ENCODE data around the gene CCNQ. TPM values are rescaled to one million over a fixed set of nuclear protein-coding genes. Genes with fewer than 3 reads are reported as not detected.
A peak's percentile ranks its signal among the peaks of the same experiment; 100 is the strongest.

Gene CCNQ
- total RNA-seq, 1 experiment from 2014 or later, result 73.2 TPM

DNA sequence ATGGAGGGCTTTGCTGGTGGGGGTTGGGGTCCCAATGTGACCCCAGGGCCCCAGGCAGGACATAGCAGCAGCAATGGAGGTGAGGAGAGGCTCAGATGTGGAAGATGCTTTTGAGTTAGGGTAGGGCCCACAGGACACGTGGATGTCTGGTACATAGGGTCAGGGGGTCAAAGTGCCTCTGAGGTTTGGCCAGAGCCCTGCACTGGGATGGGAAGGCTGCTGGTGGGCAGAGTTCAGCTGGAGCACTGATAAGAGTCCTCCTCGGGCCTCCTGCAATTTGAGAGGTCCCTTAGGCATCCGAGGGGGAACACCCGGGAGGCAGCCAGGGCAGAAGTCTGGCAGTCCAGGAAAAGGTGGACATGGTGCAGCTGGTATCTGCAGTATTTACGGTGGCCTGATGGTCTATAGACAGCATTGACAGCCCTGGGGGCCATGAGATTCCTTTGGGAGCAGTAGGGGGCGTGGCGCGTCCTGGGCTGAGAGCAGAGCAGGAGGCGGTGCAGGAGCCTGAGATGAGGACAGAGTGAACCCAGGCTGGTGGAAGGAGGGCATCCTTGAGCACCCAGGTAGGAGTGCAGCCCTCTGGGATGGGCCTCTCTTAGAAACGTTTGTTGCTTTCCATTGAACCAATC is 22.6 kb downstream of the CCNQ start:
- no peaks in the 10 kb centered on the region for H3K36me3 ChIP-seq
- no peaks in the 10 kb centered on the region for H3K27me3 ChIP-seq
- DNase-seq, result no peak
- H3K9me3 ChIP-seq, result no peaks in the 10 kb centered on the region
- H3K4me3 ChIP-seq, result no peak overlapping the region

DNA sequence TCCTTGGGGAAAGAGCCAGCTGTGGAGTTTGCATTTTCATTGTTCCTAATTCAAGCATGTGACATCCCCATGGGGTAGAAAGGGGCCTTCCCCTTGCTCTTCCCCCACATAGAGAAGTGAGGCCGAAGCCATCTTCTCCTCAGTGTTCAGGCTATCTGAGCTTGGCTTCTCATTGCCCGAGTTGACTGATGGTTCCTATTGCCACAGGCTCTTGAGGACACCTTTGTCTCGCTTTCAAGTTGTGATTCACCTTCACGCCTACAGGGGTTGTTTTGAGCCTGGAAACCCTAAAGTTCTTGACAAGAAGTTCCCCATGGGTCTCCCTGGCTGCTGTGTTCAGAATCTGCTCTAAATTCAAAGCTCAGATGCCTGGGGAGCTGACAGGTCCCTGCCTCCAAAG is 25.0 kb downstream of the CCNQ start:
- Histone ChIP-seq H3K4me3 (no peak overlapping the region), H3K9me3 (no peaks in the 10 kb centered on the region), H3K36me3 (no peaks in the 10 kb centered on the region), H3K27me3 (no peaks in the 10 kb centered on the region)
- no peak for DNase-seq

DNA sequence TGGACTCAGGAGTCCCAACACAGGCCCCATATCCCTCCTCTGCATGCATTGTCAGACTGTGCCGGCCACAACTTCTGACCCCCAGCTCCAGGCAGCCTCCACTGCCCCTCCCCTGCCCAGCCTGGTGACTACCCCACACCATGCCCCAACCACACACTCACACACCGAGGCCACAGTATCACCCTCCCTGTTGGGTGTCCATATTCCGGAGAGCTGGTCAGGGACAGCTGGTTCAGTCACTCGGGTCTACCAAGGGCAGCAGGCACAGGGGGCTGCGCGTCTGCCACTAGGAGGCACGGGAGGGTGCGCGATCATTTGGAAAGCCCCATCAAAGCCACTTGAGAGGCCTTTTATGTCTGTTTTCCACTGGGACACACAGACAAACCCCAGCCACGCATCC is 26.3 kb downstream of the CCNQ start:
- Histone ChIP-seq H3K36me3 (no peaks in the 10 kb centered on the region), H3K4me3 (no peak overlapping the region), H3K27me3 (no peaks in the 10 kb centered on the region), H3K9me3 (no peaks in the 10 kb centered on the region)
- DNase-seq, result no peak

DNA sequence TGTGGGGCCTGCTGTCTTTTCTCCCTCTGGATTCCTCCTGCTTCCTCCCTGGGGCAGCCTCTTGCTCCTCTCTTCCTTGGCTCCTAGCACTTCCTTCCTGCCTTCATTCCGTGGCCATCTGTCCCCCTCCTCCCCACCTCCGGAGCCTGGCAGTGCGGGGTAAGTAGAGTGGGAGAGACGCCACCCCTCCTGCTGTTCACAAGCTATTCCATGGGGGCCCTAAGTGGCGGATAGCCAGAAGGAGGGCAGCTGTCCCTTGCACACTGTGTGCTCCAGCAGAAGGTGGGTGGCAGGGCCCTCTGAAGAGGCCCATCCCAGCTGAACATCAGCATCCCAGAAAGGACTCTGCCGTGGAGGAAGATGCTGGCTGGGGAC is 27.4 kb downstream of the CCNQ start:
- DNase-seq, result no peak
- Histone ChIP-seq H3K36me3 (no peaks in the 10 kb centered on the region), H3K4me3 (no peak overlapping the region), H3K9me3 (no peaks in the 10 kb centered on the region), H3K27me3 (no peaks in the 10 kb centered on the region)

DNA sequence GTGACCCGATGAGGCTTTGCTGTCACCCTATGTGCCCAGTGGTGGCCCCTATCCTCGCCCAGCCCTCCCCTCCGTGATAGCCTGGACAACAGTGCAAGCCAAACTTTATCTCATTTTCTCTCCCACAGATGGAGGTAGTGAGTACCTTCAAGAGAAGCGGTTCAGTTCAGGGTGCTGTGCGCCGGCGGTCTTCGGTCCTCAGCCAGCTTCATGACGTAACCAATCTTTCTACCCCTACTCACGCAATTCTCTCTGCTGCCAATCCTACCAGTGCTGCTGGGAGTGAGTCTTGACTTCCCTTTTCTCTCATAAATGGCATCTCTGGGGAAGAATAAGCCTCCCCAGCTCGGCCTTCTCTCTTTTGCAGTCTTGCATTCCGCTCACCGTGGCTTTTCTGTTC is 29.5 kb downstream of the CCNQ start:
- no peak for DNase-seq
- no peaks in the 10 kb centered on the region for H3K27me3 ChIP-seq
- no peaks in the 10 kb centered on the region for H3K36me3 ChIP-seq
- no peak overlapping the region for H3K4me3 ChIP-seq
- H3K9me3 ChIP-seq, result no peaks in the 10 kb centered on the region

DNA sequence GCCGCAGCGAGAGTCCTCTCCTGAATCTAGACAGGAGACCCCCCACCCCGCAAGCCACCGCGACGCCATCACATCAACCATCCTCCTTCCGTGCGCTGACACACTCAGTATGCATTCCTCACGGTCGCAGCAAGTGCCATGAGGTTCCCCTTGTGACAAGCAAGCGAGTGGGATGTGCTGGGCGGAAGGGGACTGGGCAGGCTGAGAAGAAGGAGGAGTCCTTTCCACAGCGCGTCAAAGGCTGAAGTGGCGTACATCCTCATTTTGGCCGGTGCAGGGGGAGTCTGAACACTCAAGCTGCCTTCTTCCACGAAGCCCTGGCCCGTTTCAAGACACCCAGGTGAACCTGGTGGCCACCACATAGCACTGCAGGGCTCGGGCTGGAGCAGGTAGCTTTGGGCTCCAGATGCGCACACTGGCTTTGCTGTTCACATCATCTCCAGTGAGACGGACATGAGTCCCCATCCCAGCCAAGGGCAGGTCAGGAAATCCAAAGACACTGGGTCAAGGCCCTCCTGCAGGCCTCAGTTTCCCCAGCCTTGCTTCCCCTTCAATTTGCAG is 30.4 kb downstream of the CCNQ start:
- Histone ChIP-seq H3K36me3 (no peaks in the 10 kb centered on the region), H3K27me3 (no peaks in the 10 kb centered on the region), H3K4me3 (no peak overlapping the region), H3K9me3 (no peaks in the 10 kb centered on the region)
- no peak for DNase-seq

DNA sequence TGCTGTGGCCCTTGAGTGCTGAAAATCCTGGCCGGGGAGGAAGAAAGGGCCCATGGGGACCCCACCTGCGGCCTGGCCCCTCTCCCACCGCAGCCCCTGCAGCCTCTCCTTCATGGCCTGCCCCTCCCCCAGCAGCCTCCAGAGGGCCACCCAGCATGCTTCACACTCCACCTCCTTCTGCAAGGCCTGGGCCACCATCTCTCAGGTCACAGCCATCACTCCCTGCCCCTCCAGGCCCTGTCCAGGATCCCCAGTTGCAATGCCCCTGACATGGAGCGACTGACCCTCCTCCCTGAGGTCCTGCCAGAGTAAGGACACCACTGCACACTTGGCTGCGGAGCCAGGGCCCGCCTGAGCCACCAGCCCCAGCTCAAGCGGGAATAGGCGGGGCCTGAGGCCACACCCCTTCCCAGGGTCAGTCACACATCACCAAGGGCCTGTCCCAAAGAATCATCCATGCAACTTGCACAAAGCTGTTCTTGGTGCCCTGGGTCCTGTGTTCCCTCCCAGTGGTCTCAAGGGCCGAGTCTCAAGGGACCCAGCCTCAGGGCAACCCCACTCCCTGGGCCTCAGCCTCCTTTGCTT is 32.9 kb downstream of the CCNQ start:
- Histone ChIP-seq H3K4me3 (no peak overlapping the region), H3K36me3 (no peaks in the 10 kb centered on the region), H3K27me3 (no peaks in the 10 kb centered on the region), H3K9me3 (no peaks in the 10 kb centered on the region)
- no peak for DNase-seq

DNA sequence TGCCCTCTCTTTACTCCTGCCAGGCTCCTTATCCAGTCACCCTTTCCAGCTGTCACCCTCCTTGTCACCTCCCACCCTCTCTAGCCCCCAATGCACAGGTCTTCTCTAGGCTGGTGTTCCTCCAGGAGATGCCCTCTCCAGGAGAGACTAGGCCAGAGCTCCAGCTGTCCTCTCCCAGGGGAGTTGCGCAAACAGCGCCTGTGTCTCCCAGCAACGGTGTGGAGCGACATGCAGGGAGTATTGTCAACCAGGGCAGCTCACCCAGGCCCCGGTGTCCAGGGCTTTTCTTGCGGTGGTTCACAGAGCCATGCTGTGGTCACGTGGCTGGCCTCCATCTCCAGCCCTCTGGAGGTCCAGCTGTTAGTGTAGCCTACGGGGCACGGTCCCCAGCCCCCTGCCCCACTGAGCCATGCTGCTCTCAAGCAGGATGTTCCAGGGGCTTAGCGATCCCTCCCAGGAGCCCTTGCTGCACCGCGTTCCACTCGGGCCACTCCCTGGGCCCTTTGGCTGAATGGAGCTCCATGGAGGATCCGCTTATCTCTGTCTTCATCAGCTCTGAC is 34.8 kb downstream of the CCNQ start:
- H3K9me3 ChIP-seq, result no peaks in the 10 kb centered on the region
- no peaks in the 10 kb centered on the region for H3K36me3 ChIP-seq
- no peak for DNase-seq
- H3K4me3 ChIP-seq, result no peak overlapping the region
- H3K27me3 ChIP-seq, result no peaks in the 10 kb centered on the region

DNA sequence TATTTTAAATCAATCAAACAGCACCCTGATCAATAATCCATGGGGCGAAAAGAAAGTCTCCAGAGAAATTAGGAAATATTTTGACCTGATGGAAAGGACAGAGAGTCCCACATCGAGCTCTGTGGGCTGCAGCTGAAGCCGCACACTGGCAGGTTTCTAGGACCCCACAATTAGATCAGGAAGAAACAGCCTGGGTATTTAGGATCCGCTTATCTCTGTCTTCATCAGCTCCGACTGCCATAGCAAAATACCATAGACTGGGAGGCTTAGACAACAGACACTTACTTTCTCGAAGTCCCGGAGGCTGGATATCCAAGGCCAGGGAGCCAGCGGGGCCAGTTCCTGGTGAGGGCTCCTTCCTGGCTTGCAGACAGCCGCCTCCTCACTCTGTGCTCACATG is 36.4 kb downstream of the CCNQ start:
- no peak for DNase-seq
- Histone ChIP-seq H3K9me3 (no peaks in the 10 kb centered on the region), H3K4me3 (no peak overlapping the region), H3K27me3 (no peaks in the 10 kb centered on the region), H3K36me3 (no peaks in the 10 kb centered on the region)

DNA sequence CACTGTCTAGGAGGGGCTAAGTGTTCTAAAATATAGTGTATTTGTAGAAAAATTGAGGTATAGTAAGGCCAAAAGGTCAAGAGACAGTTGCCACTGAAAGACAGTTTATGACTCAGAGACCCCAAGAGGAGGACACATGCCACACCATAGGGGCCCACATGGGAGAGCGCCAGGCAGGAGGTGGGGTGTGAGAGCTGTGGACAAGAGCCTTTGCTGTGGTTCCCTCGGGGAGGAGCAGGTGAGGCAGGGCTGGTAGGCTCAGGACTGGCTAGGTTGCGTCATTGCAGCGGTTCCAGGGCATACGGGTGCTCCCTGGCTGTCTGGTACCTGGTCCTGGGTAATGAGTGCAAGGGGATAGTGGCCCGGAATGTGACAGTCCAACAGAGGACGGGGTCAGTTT is 37.6 kb downstream of the CCNQ start:
- no peak for DNase-seq
- Histone ChIP-seq H3K27me3 (no peaks in the 10 kb centered on the region), H3K36me3 (no peaks in the 10 kb centered on the region), H3K9me3 (no peaks in the 10 kb centered on the region), H3K4me3 (no peak overlapping the region)

DNA sequence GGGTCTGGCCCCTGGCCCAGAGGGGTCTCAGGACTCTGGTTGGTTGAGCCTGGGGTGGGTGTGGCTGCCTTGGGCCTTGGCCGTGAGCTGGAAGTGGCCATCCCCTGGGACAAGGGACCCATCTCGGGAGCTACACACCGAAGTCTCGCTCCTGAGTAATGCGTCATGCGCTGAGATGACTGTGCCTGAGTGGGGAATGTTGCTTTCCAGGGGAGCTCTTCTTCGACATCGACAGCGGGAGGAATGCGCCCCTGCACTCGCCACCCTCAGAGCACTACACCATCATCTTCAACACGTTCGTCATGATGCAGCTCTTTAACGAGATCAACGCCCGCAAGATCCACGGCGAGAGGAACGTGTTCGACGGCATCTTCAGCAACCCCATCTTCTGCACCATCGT is 38.5 kb downstream of the CCNQ start:
- DNase-seq, result no peak
- Histone ChIP-seq H3K9me3 (no peaks in the 10 kb centered on the region), H3K36me3 (no peaks in the 10 kb centered on the region), H3K27me3 (no peaks in the 10 kb centered on the region), H3K4me3 (no peak overlapping the region)

DNA sequence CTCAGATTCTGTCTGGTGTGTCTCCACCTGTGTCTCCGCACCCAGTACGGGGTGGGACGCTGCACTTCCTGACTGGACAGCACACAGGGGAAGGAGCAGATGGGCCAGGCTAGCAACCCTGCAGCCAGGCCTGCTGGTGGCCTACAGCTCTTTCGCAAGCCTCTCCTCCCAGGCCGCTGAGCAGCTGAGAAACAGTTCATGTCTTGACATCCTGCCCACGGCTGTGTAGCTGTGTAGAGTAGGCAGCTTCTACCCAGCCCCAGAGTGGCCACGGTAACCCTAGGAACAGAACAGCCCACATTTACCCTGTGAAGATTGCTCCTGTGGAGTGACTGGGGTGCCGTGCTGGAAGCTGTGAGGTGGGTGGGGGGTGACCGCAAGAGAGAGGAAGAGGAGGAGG is 38.9 kb downstream of the CCNQ start:
- Histone ChIP-seq H3K4me3 (no peak overlapping the region), H3K36me3 (no peaks in the 10 kb centered on the region), H3K9me3 (no peaks in the 10 kb centered on the region), H3K27me3 (no peaks in the 10 kb centered on the region)
- no peak for DNase-seq

DNA sequence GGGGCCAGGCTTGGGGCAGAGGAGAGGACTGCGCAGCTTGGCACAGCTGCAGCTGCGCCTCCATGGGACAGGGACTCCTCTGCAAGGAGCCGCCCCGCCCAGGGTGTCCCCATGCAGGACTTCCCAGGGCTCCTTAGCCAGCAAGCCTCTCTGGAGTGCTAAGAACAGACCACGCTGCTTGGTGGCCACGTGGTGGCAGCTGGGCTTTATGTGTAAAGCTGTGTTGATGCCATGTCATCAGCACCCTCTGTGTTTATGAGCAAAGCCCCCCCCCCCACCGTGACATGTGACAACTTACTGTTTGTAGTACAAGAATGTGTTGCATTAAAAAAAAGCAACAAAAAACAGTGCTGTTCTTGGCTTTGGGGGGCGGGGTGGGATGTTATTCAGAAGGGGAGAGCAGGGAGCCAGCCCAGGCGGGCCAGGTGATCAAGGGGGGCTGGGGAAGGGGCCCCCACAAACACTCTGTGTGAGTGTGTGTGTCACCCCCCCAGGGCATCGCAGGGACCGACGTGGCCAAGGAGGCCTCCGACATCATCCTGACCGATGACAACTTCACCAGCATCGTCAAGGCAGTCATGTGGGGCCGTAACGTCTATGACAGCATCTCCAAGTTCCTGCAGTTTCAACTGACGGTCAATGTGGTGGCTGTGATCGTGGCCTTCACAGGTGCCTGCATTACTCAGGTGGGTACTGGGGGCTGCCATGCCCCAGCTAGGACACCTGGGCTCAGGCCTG is 41.2 kb downstream of the CCNQ start:
- Histone ChIP-seq H3K9me3 (no peaks in the 10 kb centered on the region), H3K4me3 (no peak overlapping the region), H3K36me3 (no peaks in the 10 kb centered on the region), H3K27me3 (no peaks in the 10 kb centered on the region)
- DNase-seq, result no peak

DNA sequence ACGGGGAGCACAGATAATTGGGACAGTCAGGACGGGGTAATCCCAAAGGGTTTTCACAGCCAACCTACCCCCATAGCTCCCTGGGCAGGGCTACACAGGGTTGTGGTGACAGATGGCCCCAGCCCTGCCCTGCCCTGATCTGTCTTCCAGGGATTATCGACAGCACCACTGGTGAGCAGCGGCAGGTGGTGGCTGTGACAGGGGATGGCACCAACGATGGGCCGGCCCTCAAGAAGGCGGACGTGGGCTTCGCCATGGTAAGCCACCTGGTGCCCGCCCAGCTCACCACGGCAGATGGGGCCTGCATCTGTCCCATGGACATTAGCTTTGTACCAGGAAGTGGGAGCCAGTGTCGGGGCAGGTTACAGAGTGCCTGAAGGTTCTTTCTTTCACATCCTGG is 42.2 kb downstream of the CCNQ start:
- no peaks in the 10 kb centered on the region for H3K9me3 ChIP-seq
- DNase-seq, result no peak
- no peaks in the 10 kb centered on the region for H3K27me3 ChIP-seq
- no peak overlapping the region for H3K4me3 ChIP-seq
- no peaks in the 10 kb centered on the region for H3K36me3 ChIP-seq

DNA sequence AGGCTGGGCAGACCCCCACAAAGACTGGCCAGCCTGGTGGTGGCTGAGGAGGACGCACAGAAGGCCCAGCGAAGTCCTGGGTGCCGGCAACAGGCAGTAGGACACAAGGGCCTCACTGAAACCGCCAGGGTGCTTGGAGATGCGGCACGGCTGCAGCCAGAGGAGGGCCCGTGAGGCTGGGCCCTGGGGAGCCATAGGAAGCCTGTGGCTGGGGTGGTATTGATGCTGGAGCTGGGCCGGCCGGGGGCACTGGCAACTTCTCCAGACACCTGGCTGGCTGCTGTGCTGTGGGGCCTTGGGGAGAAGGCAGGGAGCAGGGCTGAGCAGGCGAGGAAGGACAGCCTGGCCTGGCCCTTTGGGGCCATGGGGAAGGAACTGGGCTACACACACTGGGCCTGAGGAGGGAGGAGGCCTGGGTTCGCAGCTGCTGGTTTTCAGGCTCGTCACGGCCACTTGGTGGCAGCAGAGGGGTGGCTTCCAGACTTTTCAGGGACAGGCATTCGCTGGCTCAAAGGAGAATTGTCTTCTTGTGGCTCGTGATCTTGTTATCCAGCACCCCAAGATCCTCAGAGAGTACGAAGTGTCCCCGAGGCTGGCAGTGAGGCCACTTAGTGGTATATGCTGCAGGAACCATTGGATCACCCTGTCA is 44.3 kb downstream of the CCNQ start:
- DNase-seq, result peak; percentile 37
- Histone ChIP-seq H3K4me3 (no peak overlapping the region), H3K36me3 (no peaks in the 10 kb centered on the region), H3K27me3 (no peaks in the 10 kb centered on the region), H3K9me3 (no peaks in the 10 kb centered on the region)

DNA sequence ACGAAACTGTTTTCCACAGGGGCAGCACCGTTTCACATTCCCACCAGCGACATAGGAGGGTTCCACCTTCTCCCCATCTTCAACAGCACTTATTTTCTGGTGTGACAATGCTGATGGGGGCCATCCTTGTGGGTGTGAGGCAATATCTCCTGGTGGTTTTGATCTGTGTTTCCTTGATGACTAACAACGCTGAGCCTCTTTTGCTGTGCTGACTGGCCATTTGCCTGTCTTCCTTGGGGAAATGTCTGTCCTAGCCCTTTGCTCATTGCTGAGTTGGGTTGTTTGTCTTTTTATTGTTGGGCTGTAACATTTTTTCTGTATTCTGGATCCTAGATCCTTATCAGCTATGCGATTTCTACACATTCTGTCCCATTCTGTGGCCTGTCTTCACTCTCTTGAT is 47.8 kb downstream of the CCNQ start:
- no peaks in the 10 kb centered on the region for H3K9me3 ChIP-seq

DNA sequence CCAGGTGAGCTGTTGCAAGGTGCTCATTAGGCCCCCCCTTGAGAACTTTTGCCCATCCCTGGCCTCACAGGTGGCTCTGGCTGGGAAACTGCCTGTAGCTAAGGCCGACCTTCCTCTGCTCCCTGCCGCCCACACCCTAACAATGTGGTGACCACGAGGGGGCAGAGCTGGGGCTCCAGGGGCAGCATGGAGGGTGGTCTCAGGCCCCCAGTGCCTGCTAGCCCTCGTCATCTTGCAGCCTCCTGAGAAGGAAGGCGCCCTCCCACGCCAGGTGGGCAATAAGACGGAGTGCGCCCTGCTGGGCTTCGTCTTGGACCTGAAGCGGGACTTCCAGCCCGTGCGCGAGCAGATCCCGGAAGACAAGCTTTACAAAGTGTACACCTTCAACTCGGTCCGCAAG is 49.1 kb downstream of the CCNQ start:
- no peaks in the 10 kb centered on the region for H3K9me3 ChIP-seq
- H3K4me3 ChIP-seq, result no peak overlapping the region
- no peaks in the 10 kb centered on the region for H3K36me3 ChIP-seq
- no peak for DNase-seq
- H3K27me3 ChIP-seq, result no peaks in the 10 kb centered on the region

More for the DNA sequence above, 47.8 kb downstream of the CCNQ start:
- no peak overlapping the region for H3K4me3 ChIP-seq
- no peak for DNase-seq
- no peaks in the 10 kb centered on the region for H3K36me3 ChIP-seq
- no peaks in the 10 kb centered on the region for H3K27me3 ChIP-seq

All from MG63 (cell line).